Endodermal cell (in vitro differentiated cells): ENCODE data around the gene STPG3. TPM values are rescaled to one million over a fixed set of nuclear protein-coding genes. Genes with fewer than 3 reads are reported as not detected.

ENCODE experiments used
- DNase-seq: peaks from one replicate; pipeline ENCODE4 v3.0.0-alpha.2; 2017
- H3K27ac ChIP-seq: 2 replicates; pipeline ENCODE4 v1.5.1; 2013; ENCODE audit warnings: mild to moderate bottlenecking, low read depth, low read length, moderate library complexity
- H3K27me3 ChIP-seq: 2 replicates; pipeline ENCODE4 v1.6.1; 2013; ENCODE audit warnings: mild to moderate bottlenecking, low read length, moderate library complexity; ENCODE audit not compliant: insufficient read depth, control insufficient read depth, poor library complexity, severe bottlenecking
- H3K36me3 ChIP-seq: 2 replicates; pipeline ENCODE4 v1.7.0; 2013; ENCODE audit warnings: mild to moderate bottlenecking, low read length, moderate library complexity; ENCODE audit not compliant: control insufficient read depth, insufficient read depth
- H3K4me1 ChIP-seq: one replicate; pipeline ENCODE4 v1.7.0; 2013; ENCODE audit warnings: low read length; ENCODE audit not compliant: control insufficient read depth, insufficient read depth
- H3K4me3 ChIP-seq: 2 replicates; pipeline ENCODE4 v1.5.1; 2013; ENCODE audit warnings: mild to moderate bottlenecking, low read length, moderate library complexity
- H3K9ac ChIP-seq: 2 replicates; pipeline ENCODE4 v1.6.1; 2013; ENCODE audit warnings: mild to moderate bottlenecking, low read length, moderate library complexity; ENCODE audit not compliant: poor library complexity, severe bottlenecking; ENCODE audit errors: extremely low read depth
- H3K9me3 ChIP-seq: 2 replicates; pipeline ENCODE4 v1.6.1; 2013; ENCODE audit warnings: mild to moderate bottlenecking, low read length, moderate library complexity; ENCODE audit not compliant: control insufficient read depth
- H3K27ac Mint-ChIP-seq: 2 replicates; pipeline ENCODE4 v1.8.0; 2020; ENCODE audit warnings: mixed read lengths
- H3K27me3 Mint-ChIP-seq: 2 replicates; pipeline ENCODE4 v1.8.0; 2021; ENCODE audit warnings: mild to moderate bottlenecking, mixed read lengths; ENCODE audit not compliant: insufficient read depth
- H3K36me3 Mint-ChIP-seq: 2 replicates; pipeline ENCODE4 v1.8.0; 2020; ENCODE audit warnings: low read depth, mixed read lengths
- H3K4me1 Mint-ChIP-seq: 2 replicates; pipeline ENCODE4 v1.8.0; 2020; ENCODE audit warnings: mixed read lengths
- H3K4me3 Mint-ChIP-seq: 2 replicates; pipeline ENCODE4 v1.8.0; 2020; ENCODE audit warnings: mild to moderate bottlenecking, moderate library complexity, mixed read lengths
- H3K9me3 Mint-ChIP-seq: 2 replicates; pipeline ENCODE4 v1.8.0; 2020; ENCODE audit warnings: mild to moderate bottlenecking, mixed read lengths
- WGBS, 2 experiments: methylation state at CpG; one replicate each; pipeline versions ENCODE4 v1.1.5 to v1.1.7; 2013; ENCODE audit warnings: missing lambda C conversion rate in 2 of 2, mixed read lengths in 1 of 2; ENCODE audit not compliant: insufficient coverage in 1 of 2, insufficient read length in 1 of 2; 5-methylcytosine and 5-hydroxymethylcytosine counted together
- long read RNA-seq, 4 experiments: library from polyadenylated mRNA in 2 of 4; library from RNA in 1 of 4; library from capped mRNA in 1 of 4; stranded (forward) in 3 of 4; unstranded in 1 of 4; transcript quantifications; one replicate each; pipeline ENCODE4 v2.0.0, GENCODE V29; 2020 to 2021; ENCODE audit warnings: inconsistent platforms in 1 of 4
- polyA plus RNA-seq, 2 experiments: library from polyadenylated mRNA; stranded (reverse); fragments of 50-300 nt; gene quantifications; one replicate each; pipeline ENCODE4 v1.2.3, GENCODE V29; 2013
- total RNA-seq, 2 donors: library from RNA; stranded (reverse); fragmentation: NEBNext Ultra II Directional in 1 of 2; extraction: Animal tissue kit (Norgen Biotek cat#: 25700) in 1 of 2; gene quantifications; 2 replicates in 1 of 2; 3 replicates in 1 of 2; pipeline ENCODE4 v1.2.1, GENCODE V29; 2021
- TF ChIP-seq, protein P1 (sequence below): fragments of 200-600 bp; sonication (generic); conservative IDR thresholded peaks from 2 replicates; pipeline ENCODE4 v1.5.0; 2021; ENCODE audit warnings: antibody characterized with exemption, mild to moderate bottlenecking

Gene STPG3
- not detected for total RNA-seq
- not detected for polyA plus RNA-seq (2013, experiment 1 of 2)
- polyA plus RNA-seq (2013, experiment 2 of 2): not detected
- long read RNA-seq, experiment 1: 0 reads
- long read RNA-seq, experiment 2: 0 reads
- long read RNA-seq, experiment 3: 0 reads
- long read RNA-seq, experiment 4: 0 reads

DNA sequence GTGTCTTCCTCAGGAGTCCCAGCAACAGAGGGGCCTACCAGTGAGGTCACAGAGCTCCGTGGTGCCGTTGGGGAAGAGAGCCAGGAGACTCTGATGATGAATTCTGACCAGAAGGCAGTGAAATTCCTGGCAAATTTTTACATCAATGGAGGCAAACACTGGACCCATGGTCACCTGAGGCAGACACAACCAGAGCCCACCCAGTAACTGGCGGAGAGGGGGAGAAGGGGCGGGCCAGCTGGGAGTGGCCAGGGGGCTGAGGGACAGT, at the start of gene STPG3:
Gene STPG3 (plus strand): TSS at position 93 of the 268 bp plus-strand sequence. CDS start 1 bp downstream, at position 94.
- Histone ChIP-seq H3K9ac (no peak within 1 kb of the TSS), H3K9me3 (no peaks in the 10 kb centered on the region), H3K4me1 (peaks cover 9% of the 10 kb centered on the region), H3K27ac (no peak within 1 kb of the TSS), H3K27me3 (no peaks in the 10 kb centered on the region), H3K36me3 (no peaks in the 10 kb centered on the region), H3K4me3 (no peak within 1 kb of the TSS)
- Mint-ChIP-seq H3K9me3 (no peaks in the 10 kb centered on the region), H3K4me1 (peaks cover 20% of the 10 kb centered on the region), H3K4me3 (no peak within 1 kb of the TSS), H3K27me3 (peaks cover 4% of the 10 kb centered on the region), H3K36me3 (no peaks in the 10 kb centered on the region), H3K27ac (no peak within 1 kb of the TSS)
- WGBS, 2 experiments: 73 to 88% methylated on average over 3 to 4 of the region's 4 CpGs
- TF ChIP-seq, protein P1, sequence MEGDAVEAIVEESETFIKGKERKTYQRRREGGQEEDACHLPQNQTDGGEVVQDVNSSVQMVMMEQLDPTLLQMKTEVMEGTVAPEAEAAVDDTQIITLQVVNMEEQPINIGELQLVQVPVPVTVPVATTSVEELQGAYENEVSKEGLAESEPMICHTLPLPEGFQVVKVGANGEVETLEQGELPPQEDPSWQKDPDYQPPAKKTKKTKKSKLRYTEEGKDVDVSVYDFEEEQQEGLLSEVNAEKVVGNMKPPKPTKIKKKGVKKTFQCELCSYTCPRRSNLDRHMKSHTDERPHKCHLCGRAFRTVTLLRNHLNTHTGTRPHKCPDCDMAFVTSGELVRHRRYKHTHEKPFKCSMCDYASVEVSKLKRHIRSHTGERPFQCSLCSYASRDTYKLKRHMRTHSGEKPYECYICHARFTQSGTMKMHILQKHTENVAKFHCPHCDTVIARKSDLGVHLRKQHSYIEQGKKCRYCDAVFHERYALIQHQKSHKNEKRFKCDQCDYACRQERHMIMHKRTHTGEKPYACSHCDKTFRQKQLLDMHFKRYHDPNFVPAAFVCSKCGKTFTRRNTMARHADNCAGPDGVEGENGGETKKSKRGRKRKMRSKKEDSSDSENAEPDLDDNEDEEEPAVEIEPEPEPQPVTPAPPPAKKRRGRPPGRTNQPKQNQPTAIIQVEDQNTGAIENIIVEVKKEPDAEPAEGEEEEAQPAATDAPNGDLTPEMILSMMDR: no peak
- no peak for DNase-seq

DNA sequence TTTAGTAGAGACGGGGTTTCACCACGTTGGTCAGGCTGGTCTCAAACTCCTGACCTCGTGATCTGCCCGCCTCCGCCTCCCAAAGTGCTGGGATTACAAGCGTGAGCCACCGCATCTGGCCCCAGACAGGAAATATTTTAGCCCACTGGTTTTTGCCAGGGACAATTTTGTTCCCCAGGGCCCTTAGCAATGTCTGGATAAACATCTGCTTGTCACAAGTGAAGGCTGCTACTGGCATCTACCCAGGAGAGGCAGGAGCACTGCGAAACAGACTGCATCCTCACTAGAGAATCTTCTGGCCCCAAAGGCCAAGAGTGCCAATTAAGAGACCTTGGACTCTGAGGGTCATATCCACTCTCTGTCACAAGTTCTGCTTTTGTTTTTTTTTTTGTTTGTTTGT, 48.1 kb upstream of the STPG3 start:
- peaks cover 33% of the 10 kb centered on the region for H3K4me1 ChIP-seq
- 94 to 95% methylated on average over 8 of the region's 8 CpGs for WGBS, 2 experiments
- H3K9me3 ChIP-seq: no peaks in the 10 kb centered on the region
- H3K27ac ChIP-seq: no peak overlapping the region
- Mint-ChIP-seq H3K4me3 (peak overlapping the region; percentile 10), H3K4me1 (peaks cover 31% of the 10 kb centered on the region), H3K27me3 (no peaks in the 10 kb centered on the region), H3K36me3 (peaks cover 14% of the 10 kb centered on the region), H3K27ac (no peak overlapping the region), H3K9me3 (no peaks in the 10 kb centered on the region)
- H3K27me3 ChIP-seq: no peaks in the 10 kb centered on the region
- no peak for DNase-seq
- TF ChIP-seq, protein P1: no peak
- peaks cover 6% of the 10 kb centered on the region for H3K36me3 ChIP-seq
- H3K4me3 ChIP-seq: no peak overlapping the region
- no peak overlapping the region for H3K9ac ChIP-seq

DNA sequence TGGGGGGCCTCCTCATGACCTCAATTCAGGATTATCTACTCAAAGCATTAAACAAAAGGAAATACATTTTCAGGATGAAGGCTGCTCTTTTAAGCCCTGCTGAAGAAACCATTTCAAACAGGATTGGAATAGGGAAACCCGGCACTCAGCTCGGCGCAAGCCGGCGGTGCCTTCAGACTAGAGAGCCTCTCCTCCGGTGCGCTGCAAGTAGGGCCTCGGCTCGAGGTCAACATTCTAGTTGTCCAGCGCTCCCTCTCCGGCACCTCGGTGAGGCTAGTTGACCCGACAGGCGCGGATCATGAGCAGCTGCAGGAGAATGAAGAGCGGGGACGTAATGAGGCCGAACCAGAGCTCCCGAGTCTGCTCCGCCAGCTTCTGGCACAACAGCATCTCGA, 46.4 kb upstream of the STPG3 start:
- H3K36me3 Mint-ChIP-seq: peaks cover 25% of the 10 kb centered on the region
- peaks cover 12% of the 10 kb centered on the region for H3K36me3 ChIP-seq
- H3K27ac ChIP-seq: no peak overlapping the region
- H3K9me3 ChIP-seq: no peaks in the 10 kb centered on the region
- no peaks in the 10 kb centered on the region for H3K27me3 ChIP-seq
- TF ChIP-seq, protein P1: no peak
- no peaks in the 10 kb centered on the region for H3K27me3 Mint-ChIP-seq
- no peak for DNase-seq
- H3K4me3 ChIP-seq: peak overlapping the region; percentile 92
- peak overlapping the region; percentile 96 for H3K27ac Mint-ChIP-seq
- peaks cover 24% of the 10 kb centered on the region for H3K4me1 Mint-ChIP-seq
- H3K9me3 Mint-ChIP-seq: no peaks in the 10 kb centered on the region
- peak overlapping the region; percentile 90 for H3K4me3 Mint-ChIP-seq
- H3K4me1 ChIP-seq: peaks cover 18% of the 10 kb centered on the region
- peak overlapping the region; percentile 85 for H3K9ac ChIP-seq
- 30 to 32% methylated on average over 21 of the region's 21 CpGs for WGBS, 2 experiments
